ENCODE results near the gene PRR18. TPM values are rescaled to one million over a fixed set of nuclear protein-coding genes. Genes with fewer than 3 reads are reported as not detected.

PRR18 gene
- total and polyA plus RNA-seq, 4 experiments from 2014 or later: not detected

GRCh38 chr6:166342349-166343149, 34.4 kb upstream of the PRR18 start, which contains the start of gene SFT2D1:
Gene SFT2D1 (minus strand): TSS chr6:166342545. CDS start chr6:166342481, 64 bp downstream.
- Histone ChIP-seq H3K4me3 (ENCODE audit: low read length in 2 of 2) (peak within 1 kb of the TSS; percentile 26 to 93), H3K27me3 (ENCODE audit: insufficient read depth, low read length) (no peaks in the 10 kb centered on the region), H3K9me3 (ENCODE audit: control insufficient read depth in 1 of 2, low read length in 2 of 2) (no peaks in the 10 kb centered on the region), H3K36me3 (ENCODE audit: insufficient read depth, low read length) (no peaks in the 10 kb centered on the region), H3K4me1 (ENCODE audit: insufficient read depth, low read length) (peaks cover 49% of the 10 kb centered on the region), H3K27ac (ENCODE audit: low read depth, low read length) (peak within 1 kb of the TSS; percentile 64)
- Mint-ChIP-seq H3K27me3 (no peaks in the 10 kb centered on the region), H3K9me3 (peaks cover 0 to 3% (median 0%) of the 10 kb centered on the region in 8 donors), H3K36me3 (peaks cover 9% of the 10 kb centered on the region in 2 donors), H3K4me1 (peaks cover 5 to 18% (median 11%) of the 10 kb centered on the region in 4 donors), H3K27ac (peak within 1 kb of the TSS; percentile 66 to 94 (median 91)), H3K4me3 (peak within 1 kb of the TSS; percentile 88 to 94 (median 92))
- intact Hi-C loops (cut with micrococcal nuclease): loop anchor here (1.0 to 5.0 kb wide), 3 partner anchors 41 to 284 kb away; partner anchors contain the start of gene RPS6KA2
- ChIA-PET CTCF (ENCODE audit: partially characterized antibody) (interaction anchor here (0.7 to 3.0 kb wide), 7 partner anchors 16 to 433 kb away, joined by 3 to 12 read pairs (median 3); no protein-coding TSS in a partner anchor), POLR2A (ENCODE audit: partially characterized antibody) (interaction anchor here (0.6 to 2.0 kb wide), 5 partner anchors 9 to 285 kb away, joined by 3 to 10 read pairs (median 3); partner anchors contain the start of gene RPS6KA2)
- DNase-seq: peak; percentile 48 to 70 (median 57)

GRCh38 chr6:166341977-166342348, 33.8 kb upstream of the PRR18 start:
- Histone ChIP-seq H3K4me3 (ENCODE audit: low read length in 2 of 2) (peak overlapping the region; percentile 26 to 93), H3K4me1 (ENCODE audit: insufficient read depth, low read length) (peaks cover 55% of the 10 kb centered on the region), H3K27ac (ENCODE audit: low read depth, low read length) (peak overlapping the region; percentile 64), H3K27me3 (ENCODE audit: insufficient read depth, low read length) (no peaks in the 10 kb centered on the region), H3K9me3 (ENCODE audit: control insufficient read depth in 1 of 2, low read length in 2 of 2) (no peaks in the 10 kb centered on the region), H3K36me3 (ENCODE audit: insufficient read depth, low read length) (no peaks in the 10 kb centered on the region)
- ChIA-PET CTCF (ENCODE audit: partially characterized antibody) (interaction anchor here (0.7 to 3.0 kb wide), 5 partner anchors 15 to 434 kb away, joined by 3 to 12 read pairs (median 3); no protein-coding TSS in a partner anchor), POLR2A (ENCODE audit: partially characterized antibody) (interaction anchor here (0.6 to 2.0 kb wide), 5 partner anchors 8 to 285 kb away, joined by 3 to 10 read pairs (median 3); partner anchors contain the start of gene RPS6KA2)
- Mint-ChIP-seq H3K4me1 (peaks cover 9 to 18% (median 13%) of the 10 kb centered on the region in 4 donors), H3K4me3 (peak overlapping the region; percentile 88 to 94 (median 92)), H3K9me3 (peaks cover 0 to 3% (median 0%) of the 10 kb centered on the region in 8 donors), H3K27me3 (no peaks in the 10 kb centered on the region), H3K36me3 (peaks cover 12 to 15% of the 10 kb centered on the region in 2 donors), H3K27ac (peak overlapping the region; percentile 66 to 91 (median 89))
- peak in 2 of 5 donors; percentile 1 to 32 for DNase-seq
- intact Hi-C loops (cut with micrococcal nuclease): loop anchor here (1.0 to 5.0 kb wide), 3 partner anchors 41 to 285 kb away; partner anchors contain the start of gene RPS6KA2

- CTCF ChIA-PET (ENCODE audit: partially characterized antibody): interaction anchor here (0.7 to 3.0 kb wide), 5 partner anchors 15 to 434 kb away, joined by 3 to 12 read pairs (median 3); no protein-coding TSS in a partner anchor
- no peaks in the 10 kb centered on the region for H3K27me3 Mint-ChIP-seq
- H3K4me3 ChIP-seq (ENCODE audit: low read length in 2 of 2): peak overlapping the region; percentile 26 to 93
Measured at GRCh38 chr6:166341464-166341863, 33.3 kb upstream of the PRR18 start.

GRCh38 chr6:166338854-166339253, 30.7 kb upstream of the PRR18 start:
- Mint-ChIP-seq H3K9me3 (peaks cover 0 to 3% (median 0%) of the 10 kb centered on the region in 8 donors), H3K27ac (peak overlapping the region in 1 of 7 donors; percentile 71), H3K27me3 (no peaks in the 10 kb centered on the region), H3K4me1 (peaks cover 18 to 34% (median 32%) of the 10 kb centered on the region in 4 donors), H3K36me3 (peaks cover 29 to 36% of the 10 kb centered on the region in 2 donors), H3K4me3 (no peak overlapping the region)
- H3K27ac ChIP-seq (ENCODE audit: low read depth, low read length): no peak overlapping the region
- H3K9me3 ChIP-seq (ENCODE audit: control insufficient read depth in 1 of 2, low read length in 2 of 2): no peaks in the 10 kb centered on the region
- H3K36me3 ChIP-seq (ENCODE audit: insufficient read depth, low read length): no peaks in the 10 kb centered on the region
- H3K4me1 ChIP-seq (ENCODE audit: insufficient read depth, low read length): peaks cover 84% of the 10 kb centered on the region
- ChIA-PET POLR2A (ENCODE audit: partially characterized antibody) (no interaction called here), CTCF (ENCODE audit: partially characterized antibody) (no interaction called here)
- DNase-seq: no peak
- no peak overlapping the region for H3K4me3 ChIP-seq (ENCODE audit: low read length in 2 of 2)
- intact Hi-C loops (cut with micrococcal nuclease): no loop called here
- no peaks in the 10 kb centered on the region for H3K27me3 ChIP-seq (ENCODE audit: insufficient read depth, low read length)

More at GRCh38 chr6:166341464-166341863, 33.3 kb upstream of the PRR18 start:
- intact Hi-C loops (cut with micrococcal nuclease): loop anchor here (5.0 kb wide), 1 partner anchor 61 kb away; no protein-coding TSS in a partner anchor
- Histone ChIP-seq H3K9me3 (ENCODE audit: control insufficient read depth in 1 of 2, low read length in 2 of 2) (no peaks in the 10 kb centered on the region), H3K36me3 (ENCODE audit: insufficient read depth, low read length) (no peaks in the 10 kb centered on the region), H3K4me1 (ENCODE audit: insufficient read depth, low read length) (peaks cover 58% of the 10 kb centered on the region), H3K27ac (ENCODE audit: low read depth, low read length) (peak overlapping the region; percentile 64), H3K27me3 (ENCODE audit: insufficient read depth, low read length) (no peaks in the 10 kb centered on the region)
- peak overlapping the region; percentile 88 to 94 (median 92) for H3K4me3 Mint-ChIP-seq
- H3K27ac Mint-ChIP-seq: peak overlapping the region; percentile 66 to 91 (median 89)
- POLR2A ChIA-PET (ENCODE audit: partially characterized antibody): interaction anchor here (0.7 to 2.0 kb wide), 2 partner anchors 40 to 286 kb away, joined by 3 to 10 read pairs; partner anchors contain the start of gene RPS6KA2
- peak in 4 of 5 donors; percentile 27 to 46 (median 32) for DNase-seq
- peaks cover 15 to 16% of the 10 kb centered on the region in 2 donors for H3K36me3 Mint-ChIP-seq
- peaks cover 0 to 3% (median 0%) of the 10 kb centered on the region in 8 donors for H3K9me3 Mint-ChIP-seq
- peaks cover 11 to 18% (median 13%) of the 10 kb centered on the region in 4 donors for H3K4me1 Mint-ChIP-seq

DNA sequence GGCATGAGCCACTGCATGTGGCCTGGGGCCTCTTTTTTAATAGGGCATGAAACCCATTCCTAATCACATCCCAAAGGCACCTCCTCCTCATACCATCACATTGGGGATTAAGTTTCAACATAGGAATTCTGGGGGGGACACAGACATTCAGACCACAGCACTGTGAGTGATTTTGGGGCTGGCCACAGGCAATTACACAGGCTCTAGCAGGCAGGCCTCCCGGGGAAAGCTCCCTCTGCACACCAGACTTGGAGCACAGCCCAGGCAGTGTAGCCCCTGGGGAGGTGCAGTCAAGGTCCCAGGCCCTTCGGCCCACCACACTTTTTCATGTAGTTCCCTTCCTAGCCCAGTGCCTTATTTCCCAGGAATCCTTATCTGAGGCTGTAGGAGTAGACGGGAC, 28.7 kb upstream of the PRR18 start:
- Mint-ChIP-seq H3K4me1 (peaks cover 7 to 47% (median 44%) of the 10 kb centered on the region in 4 donors), H3K27me3 (no peaks in the 10 kb centered on the region), H3K9me3 (peaks cover 0 to 2% (median 0%) of the 10 kb centered on the region in 8 donors), H3K27ac (no peak overlapping the region), H3K4me3 (peak overlapping the region in 3 of 8 donors; percentile 2 to 43 (median 21)), H3K36me3 (peaks cover 40 to 41% of the 10 kb centered on the region in 2 donors)
- intact Hi-C loops (cut with micrococcal nuclease): no loop called here
- no peaks in the 10 kb centered on the region for H3K9me3 ChIP-seq (ENCODE audit: control insufficient read depth in 1 of 2, low read length in 2 of 2)
- no peak overlapping the region for H3K27ac ChIP-seq (ENCODE audit: low read depth, low read length)
- H3K4me1 ChIP-seq (ENCODE audit: insufficient read depth, low read length): peaks cover 95% of the 10 kb centered on the region
- H3K27me3 ChIP-seq (ENCODE audit: insufficient read depth, low read length): no peaks in the 10 kb centered on the region
- ChIA-PET POLR2A (ENCODE audit: partially characterized antibody) (interaction anchor here (0.6 kb wide), 1 partner anchor 16 kb away, joined by 3 read pairs; no protein-coding TSS in a partner anchor), CTCF (ENCODE audit: partially characterized antibody) (interaction anchor here (1.2 to 2.8 kb wide), 3 partner anchors 10 to 44 kb away, joined by 3 to 13 read pairs (median 4); no protein-coding TSS in a partner anchor)
- H3K36me3 ChIP-seq (ENCODE audit: insufficient read depth, low read length): no peaks in the 10 kb centered on the region
- no peak overlapping the region for H3K4me3 ChIP-seq (ENCODE audit: low read length in 2 of 2)
- DNase-seq: no peak

DNA sequence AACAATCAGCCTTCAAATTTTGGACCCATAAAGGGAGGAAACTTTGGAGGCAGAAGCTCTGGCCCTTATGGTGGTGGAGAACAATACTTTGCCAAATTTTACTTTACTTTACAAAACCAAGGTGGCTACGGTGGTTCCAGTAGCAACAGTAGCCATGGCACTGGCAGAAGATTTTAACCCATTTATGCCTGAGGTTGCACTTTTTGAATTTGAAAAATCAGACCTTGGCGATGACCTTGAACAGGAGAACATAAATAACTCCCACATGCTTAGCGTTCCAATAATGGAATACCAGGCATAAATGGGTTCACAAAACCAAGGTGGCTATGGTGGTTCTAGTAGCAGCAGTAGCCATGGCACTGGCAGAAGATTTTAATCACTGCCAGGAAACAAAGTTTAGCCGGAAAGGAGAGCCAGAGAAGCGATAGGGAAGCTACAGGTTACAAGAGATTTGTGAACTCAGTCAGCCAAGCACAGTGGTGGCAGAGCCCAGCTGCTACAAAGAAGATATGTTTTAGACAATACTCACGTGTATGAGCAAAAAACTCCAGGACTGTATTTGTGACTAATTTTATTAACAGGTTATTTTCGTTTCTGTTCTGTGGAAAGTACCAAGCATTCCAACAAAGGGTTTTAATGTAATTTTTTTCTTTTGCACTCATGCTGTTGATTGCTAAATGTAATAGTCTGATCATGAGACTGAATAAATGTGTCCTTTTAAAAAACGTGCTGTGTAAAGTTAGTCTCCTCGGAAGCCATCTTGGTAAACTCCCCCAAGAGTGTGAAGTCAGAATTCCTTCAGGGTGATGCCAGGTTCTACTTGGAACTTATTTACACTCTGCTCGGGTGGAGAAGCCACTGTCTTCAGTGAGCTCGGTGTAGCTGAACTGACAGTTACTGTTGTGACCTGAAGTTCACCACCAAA, 27.4 kb upstream of the PRR18 start:
- Histone ChIP-seq H3K4me3 (ENCODE audit: low read length in 2 of 2) (no peak overlapping the region), H3K36me3 (ENCODE audit: insufficient read depth, low read length) (no peaks in the 10 kb centered on the region), H3K4me1 (ENCODE audit: insufficient read depth, low read length) (peaks cover 93% of the 10 kb centered on the region), H3K27me3 (ENCODE audit: insufficient read depth, low read length) (no peaks in the 10 kb centered on the region), H3K27ac (ENCODE audit: low read depth, low read length) (no peak overlapping the region), H3K9me3 (ENCODE audit: control insufficient read depth in 1 of 2, low read length in 2 of 2) (no peaks in the 10 kb centered on the region)
- DNase-seq: no peak
- H3K27me3 Mint-ChIP-seq: no peaks in the 10 kb centered on the region
- H3K4me3 Mint-ChIP-seq: peak overlapping the region in 3 of 8 donors; percentile 17 to 68 (median 18)
- ChIA-PET POLR2A (ENCODE audit: partially characterized antibody) (interaction anchor here (0.7 kb wide), 1 partner anchor 414 kb away, joined by 4 read pairs; no protein-coding TSS in a partner anchor), CTCF (ENCODE audit: partially characterized antibody) (interaction anchor here (1.2 to 2.8 kb wide), 2 partner anchors 22 to 45 kb away, joined by 4 to 13 read pairs; no protein-coding TSS in a partner anchor)
- H3K27ac Mint-ChIP-seq: peak overlapping the region in 4 of 7 donors; percentile 11 to 53 (median 36)
- H3K36me3 Mint-ChIP-seq: peaks cover 39 to 40% of the 10 kb centered on the region in 2 donors
- peaks cover 0 to 48% (median 41%) of the 10 kb centered on the region in 4 donors for H3K4me1 Mint-ChIP-seq
- intact Hi-C loops (cut with micrococcal nuclease): no loop called here
- H3K9me3 Mint-ChIP-seq: no peaks in the 10 kb centered on the region

Data from CD4-positive, alpha-beta memory T cell (primary cell).